Effector CD8-positive, alpha-beta T cell (primary cell): Measurements from ENCODE around the gene BLOC1S1.

Experiments
- DNase-seq: peaks from one replicate; lab custom pipeline; 2025; lab: John Stamatoyannopoulos, UW

BLOC1S1 gene

DNA sequence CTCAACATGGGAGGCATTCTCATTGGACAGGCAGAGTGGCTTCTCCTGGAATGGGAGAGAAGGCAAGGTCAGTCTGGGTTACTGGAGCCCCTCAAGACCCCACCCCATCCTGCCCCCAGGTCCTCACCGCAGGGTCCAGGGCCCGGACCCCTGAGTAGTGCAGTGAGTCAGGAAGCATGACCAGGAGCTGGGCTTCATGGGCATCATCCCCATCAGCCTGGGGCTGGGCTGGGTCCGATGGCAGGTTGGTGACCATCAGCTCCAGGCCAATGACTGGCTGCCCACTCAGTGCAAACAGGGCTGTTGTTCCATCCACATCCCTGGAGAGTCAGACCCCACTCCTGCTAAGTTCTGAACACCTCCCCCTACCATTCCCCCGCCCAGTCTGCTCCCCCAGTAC lies 21.2 kb upstream of the BLOC1S1 start:
- DNase-seq = no peak

DNA sequence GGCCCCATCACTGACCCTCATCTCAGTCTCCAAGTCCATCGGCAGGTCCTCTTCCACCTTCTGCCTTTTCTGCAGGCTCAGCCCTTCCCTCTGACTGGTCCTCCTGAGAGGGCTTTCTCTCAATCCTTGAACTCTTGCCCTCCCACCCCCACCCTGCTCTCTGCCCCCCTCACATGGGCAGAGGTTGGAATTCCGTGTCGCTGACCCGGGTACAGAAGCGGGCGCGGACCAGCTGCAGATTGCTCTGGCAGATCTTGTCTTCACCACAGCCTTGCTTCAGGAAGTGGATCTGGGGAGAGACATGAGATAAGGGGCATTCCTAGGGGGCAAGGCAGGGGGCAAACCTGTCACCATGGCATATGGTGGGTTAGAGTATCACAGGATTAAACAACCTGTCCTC lies 20.5 kb upstream of the BLOC1S1 start:
- no peak for DNase-seq

DNA sequence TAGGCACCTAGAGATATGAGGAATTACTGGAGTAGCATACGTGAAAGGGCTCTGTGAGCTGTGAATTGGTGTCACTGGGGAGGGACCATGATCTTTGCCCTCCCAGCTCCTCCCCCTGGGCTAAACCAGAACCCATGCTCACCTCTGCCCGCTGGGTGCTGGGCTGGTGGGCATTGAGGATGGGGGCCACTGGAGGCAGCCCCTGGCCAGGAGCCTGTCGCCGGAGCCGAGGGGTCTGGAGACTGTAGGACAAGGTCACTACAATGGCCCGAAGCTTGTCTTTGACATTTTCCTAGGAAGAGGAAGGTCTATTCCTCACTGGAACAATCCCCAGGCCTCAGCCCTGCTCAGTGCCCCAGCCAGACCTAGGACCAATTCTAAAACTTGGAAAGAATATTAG lies 19.7 kb upstream of the BLOC1S1 start:
- no peak for DNase-seq

DNA sequence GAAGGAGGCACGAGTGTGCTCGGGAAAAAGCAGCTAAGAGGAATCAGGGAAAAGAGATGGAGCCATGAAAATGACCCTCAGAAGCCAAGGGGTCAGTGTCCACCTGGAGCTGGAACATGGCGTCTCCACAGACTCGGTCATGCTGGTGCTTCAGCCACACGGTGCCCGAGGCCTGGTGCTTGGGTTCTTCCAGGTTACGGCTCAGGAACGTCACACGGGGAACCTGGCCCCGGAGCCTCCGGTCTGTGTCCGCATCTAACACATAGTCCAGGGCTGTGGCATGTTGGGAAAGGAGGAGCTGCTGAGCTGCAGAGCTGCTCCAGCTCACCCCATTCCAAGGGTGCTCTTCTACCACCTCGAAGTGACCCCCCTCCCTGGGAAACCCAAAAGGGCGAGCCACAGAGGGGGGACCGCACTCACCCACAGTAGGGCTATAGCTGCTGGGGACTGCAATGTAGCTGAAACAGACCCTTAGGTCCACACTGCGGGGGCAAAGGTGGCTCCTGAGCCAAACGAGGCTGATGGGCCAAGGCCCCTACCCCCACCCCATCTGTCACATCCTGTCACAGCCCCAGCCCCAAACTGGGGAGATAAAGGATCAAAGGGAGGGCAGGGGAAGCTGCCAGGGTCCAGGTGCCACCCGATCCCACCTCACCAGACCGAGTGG lies 18.9 kb upstream of the BLOC1S1 start:
- no peak for DNase-seq

DNA sequence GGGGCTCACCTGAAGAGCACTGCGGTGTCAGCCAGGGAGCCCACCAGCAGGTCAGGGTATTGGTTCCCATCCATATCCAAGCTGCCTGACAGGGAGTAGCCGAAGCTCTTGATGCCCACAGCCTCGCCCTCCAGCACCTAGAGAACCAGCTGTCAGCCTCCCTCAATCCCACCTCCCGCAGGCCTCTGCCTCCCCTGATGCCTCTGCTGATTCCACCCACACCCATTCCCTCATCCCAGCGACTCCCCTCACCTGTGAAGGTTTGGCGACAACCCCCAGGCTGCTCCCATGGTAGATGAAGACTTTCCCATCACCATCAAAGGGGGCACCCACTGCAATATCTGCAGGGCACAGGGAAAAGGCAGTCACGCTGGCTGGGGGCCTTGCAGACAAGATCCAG lies 18.2 kb upstream of the BLOC1S1 start:
- no peak for DNase-seq

DNA sequence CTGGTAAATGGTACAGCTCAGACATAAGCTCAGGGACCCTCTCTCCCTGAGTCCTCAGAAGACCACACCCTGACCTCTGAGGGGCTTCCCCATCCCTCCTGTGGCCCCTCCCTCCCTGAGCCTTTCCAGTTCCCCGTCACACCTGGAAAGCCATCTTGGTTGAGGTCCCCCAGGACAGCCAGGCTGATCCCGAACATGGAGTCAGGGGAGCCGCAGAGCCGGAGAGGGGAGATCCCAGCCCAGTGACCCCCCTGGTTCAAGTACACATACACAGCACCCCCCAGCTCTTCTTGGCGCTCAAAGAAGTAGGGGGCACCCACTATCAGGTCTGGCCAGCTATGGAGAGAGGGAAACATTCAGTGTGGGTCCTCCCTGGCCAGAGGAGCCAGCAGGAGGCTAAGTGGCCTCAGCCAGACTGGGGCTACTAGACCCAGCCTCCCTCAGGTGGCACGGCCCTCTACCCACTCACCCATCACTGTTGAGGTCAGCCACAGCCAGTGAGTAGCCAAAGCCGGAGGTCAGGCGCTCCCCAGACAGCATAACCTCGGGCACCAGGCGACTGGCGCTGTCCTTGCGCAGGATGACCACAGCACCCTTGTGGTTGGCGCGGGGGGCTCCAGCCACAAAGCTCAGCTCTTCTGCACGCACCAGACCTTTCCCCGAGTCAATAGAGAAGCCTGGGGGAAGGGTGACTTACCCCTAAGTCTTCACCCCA lies 17.4 kb upstream of the BLOC1S1 start:
- DNase-seq = no peak

DNA sequence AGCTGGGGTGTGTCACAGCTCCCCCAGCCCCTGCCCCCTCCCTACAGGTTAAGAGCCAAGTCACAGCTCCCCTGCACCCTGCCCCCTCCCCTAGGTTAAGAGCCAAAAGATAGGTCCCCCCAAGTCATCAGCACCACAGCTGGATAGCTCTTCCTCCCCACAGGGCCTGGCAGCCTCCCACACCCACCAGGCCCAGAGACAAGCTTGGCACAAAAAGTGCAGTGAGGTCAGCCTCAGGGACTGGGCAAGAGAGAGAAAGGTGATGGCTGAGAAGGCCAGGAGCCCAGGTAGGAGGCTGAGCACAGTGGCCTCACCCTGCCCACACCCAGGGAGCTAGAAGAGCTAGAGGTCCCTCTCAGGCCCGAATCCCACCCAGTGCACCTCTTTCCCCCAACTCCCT lies 16.9 kb upstream of the BLOC1S1 start:
- no peak for DNase-seq

DNA sequence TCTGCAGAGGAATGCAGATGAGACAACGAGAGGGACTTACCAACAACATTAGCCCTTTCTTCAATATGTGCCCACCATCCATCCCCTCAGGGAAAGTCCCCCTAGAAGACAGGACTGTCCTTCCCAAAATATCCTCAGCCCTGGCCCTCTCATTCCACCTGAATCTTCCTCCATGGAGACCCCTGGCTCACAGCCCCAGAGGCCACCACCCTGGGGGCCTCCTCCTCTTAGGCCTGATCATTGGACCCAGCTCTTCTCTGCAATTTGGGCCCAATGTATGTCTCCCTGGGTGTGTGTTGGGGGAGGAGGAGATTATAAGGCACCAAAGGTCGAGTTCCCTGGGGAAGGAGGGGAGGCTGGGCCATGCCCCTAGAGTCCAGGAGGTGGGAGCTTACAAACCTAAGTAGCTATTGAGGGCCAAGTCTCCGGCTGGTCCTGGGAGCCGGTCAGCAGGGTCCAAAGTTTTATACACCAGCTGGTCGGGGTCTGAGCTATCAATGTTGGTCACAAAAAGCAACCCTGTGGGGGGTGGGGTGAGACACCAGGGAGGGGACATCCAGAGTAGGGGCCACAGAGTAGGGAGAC lies 16.3 kb upstream of the BLOC1S1 start:
- DNase-seq = no peak

DNA sequence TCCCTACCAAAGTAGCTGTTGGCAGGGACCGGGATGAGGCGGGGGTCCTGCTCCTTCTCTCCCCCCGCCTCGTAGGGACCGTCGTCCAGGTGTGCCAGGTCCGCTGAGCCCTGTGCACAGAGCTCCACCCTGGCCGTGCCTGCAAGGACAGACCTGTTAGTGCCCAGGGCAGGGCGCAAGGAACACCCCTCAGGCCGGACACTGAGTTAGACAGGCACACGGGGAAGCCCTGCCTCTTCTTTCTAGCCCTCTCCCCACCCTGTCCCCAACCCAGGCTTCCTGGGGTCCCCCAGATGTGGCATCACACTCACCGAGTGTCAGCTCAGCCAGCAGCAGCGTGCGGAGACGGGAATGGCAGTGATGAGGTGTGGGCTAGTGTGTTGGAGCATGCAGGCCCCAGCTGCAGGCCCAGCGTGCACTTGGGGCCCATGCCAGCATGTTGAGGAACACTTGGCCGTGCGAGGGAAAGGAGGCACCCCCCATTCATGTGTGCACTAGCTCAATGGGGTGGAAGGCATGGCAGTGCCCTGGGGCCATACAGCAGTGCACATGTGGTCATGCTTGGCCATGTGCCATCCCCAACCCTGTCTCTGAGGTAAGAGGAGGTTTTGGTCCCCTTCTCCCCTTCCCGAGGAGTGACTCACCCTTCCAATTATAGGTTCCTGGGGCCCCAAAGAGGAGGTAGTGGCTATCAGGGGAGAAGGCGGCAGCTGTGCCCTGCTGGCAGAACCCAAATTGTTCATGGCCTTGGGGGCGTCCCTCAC lies 15.4 kb upstream of the BLOC1S1 start:
- DNase-seq = no peak

DNA sequence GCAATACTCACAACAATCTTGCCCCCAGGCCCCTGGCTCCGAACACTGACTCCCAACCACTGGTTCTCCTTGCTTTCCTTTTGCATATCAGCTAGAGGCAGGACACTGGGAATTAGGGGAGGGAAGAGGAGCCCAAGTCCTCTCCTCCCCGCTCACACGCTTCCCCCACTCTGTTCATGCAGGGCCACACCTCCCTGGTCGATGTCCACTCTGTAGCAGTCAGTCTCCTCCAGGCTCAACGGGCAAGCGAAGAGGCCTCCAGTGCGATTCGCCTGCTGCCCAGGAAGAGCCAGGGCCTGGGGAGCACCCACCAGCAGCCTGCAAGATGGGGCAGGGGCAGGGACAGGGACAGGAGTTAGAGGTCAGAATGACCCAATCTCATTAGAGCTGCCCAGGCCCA lies 13.0 kb upstream of the BLOC1S1 start:
- DNase-seq = no peak

DNA sequence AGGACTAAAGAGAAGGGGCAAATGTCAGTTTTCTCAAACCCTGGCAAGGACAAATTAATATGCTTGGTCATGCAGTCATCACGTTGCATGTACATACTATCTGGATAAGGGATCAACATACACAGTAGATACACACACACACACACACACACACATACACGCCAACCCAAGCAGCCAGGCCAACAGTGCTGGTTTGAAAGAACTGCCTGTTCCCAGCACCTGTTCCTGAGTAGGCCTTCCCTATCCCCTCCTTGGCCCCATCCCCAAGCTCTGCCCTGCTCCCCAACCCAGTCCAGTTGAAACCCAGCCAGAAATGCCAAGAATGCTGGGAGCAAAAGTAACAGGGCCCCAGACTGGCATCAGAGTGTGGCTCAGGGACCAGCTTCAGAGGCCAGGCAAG lies 12.6 kb upstream of the BLOC1S1 start:
- no peak for DNase-seq

DNA sequence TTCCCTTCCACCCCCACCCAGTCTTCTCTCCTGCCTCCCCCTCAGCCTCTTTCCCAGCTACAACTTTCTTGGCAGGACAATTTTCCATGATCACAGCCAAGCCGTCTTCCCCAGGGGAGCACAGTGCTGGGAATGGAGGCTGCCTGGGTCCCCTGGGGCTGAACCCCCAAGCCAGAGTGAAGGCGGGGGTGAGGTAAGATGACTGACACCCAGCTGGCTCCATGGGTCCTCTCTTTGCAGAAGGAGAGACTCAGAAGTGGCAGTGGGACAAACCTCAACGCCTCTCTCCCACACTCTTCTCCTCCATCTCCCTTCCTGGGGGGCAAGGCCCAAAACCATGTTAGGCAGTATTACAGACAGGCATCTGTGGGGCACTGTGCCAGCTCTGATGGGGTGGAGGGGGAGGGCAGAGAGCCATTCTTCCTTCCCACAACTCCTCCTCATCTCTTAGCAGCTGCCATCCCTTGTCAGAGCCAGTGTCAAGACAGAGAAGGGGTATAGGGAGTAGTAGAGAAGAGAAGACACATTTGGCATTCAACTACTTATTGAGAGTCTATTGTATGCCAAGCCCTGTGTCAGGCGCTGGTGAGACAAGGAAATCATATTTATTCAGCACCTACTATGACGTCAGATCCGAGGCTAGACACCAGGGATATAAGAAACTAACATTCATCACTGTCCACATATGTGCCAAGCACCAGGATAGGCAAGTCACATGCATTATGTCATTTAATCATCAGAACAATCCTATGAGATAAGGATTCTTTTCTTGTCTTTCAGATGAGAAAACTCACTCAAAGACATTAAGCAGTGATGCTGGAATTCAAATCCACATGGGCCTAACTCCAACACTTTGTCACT lies 11.7 kb upstream of the BLOC1S1 start:
- DNase-seq = no peak

DNA sequence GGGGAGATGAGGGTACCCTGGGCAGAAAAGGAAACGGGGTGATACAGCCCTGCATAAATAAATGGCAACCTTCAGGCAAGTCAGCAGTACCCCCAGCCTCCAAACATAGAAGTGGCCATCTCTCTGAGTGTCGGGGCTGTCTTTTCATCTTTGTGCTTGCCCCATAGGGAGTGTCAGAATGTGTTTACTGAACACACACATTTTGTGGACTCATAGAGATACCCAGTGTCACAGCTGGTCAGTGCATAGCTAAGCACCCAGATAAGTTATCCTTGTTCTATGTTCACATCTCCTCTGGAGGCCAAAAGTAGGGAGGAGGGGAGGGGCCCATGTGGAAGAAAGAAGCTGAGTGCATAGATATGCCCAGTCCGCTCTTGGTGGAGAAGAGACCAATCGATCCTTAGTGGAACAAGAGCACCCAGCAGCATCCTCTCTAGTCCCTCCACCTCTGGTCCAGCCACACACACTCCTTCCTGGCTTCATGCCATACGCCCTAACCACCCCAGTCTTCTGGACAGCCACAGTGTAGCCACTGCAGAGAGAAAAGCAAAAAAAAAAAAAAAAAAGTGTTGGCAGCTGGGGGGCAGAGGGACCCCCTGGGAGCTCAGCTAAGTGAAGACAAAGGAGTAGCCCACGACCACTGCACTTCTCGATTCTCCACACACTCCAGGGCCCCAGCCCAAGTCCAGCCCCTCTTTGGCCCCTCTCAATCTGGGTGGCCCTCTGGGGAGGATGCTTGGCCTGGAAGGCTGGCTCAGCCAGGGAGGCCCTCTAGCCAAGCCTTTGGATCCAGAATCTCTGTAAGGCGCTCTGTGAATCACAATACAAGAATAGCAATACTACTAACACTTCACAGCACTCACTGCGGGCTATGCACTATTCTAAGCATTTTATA lies 10.8 kb upstream of the BLOC1S1 start:
- no peak for DNase-seq

DNA sequence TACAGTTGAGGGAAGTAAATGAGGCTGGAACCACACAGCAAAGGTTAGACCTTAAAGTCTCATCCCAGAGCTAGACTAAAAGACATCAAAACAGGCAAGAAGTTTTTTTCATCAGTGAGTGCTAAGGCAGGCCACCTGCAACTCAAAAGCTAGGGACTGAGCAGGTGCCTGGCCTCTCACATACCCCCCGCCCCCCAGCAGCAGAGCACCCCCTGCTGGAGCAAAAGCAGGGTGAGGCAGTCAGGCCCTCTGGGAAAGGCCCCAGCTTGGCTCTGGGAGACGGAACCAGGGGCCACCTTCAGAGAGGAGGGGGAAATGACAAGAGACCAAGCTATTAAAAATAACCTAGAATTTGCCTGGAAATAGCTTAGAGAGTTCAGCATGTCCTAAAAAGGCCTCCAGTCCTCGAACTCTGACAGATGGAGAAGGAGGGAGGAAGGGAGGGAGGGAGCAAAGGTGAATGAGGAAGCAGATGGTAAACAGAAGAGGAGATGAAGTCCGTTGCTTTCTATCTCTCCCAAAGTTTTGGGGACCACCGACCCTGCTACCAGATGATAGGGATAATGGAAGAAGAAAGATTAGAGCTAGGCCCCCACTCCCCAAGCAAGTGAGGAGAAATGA lies 10.0 kb upstream of the BLOC1S1 start:
- no peak for DNase-seq

DNA sequence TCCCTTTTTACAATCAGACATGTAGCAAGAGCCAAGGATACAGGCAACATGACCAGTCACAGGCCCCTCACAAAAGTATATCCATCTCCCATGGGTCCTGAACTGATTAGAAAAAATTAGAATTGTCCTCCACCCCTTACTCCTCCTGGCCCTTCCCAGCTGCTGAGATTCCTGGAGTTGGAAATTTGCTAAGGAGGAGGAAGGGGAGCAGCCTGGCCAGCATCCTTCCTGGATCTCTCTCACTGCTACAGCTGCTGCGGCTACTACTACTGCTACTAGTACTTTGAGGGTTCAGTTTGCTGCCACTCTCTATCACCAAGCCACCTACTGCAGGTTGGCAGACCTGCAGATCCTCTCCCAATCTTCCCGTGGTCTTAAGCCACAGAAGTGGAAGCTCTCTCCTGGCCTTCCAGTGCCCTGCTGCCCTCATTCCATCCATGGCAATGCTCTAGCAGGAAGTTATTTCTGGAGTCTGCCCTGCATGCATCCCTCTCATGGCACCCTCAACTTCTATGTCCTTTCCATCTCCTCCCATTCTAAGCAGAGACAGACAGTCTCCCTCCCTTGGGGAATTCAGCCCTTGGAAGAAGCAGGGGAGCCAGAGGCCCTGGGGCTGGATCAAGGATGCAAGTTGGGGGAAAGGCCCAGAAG lies 9.2 kb upstream of the BLOC1S1 start:
- DNase-seq = no peak

DNA sequence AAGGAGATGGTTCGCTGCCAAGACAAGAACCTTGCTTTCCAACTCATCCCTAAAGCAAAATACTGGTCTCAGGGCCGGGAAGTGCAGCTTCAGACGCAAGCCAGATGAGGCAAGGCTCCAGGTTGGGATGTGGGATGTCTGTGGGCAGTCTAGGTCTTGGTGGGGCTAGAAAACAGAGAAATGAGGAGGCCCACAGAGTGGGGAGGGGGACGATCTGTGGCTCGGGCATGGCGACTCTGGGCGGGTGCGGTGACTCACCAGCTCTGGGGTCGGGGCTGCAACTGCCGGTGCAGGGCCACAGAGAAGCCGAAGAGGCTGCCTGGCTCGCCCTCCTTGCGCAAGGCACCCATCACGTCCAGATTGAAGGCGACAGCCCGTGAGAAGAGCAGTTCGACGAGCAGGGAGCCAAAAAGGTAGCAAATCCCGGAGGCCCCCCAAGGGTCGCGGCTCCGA lies 8.6 kb upstream of the BLOC1S1 start:
- no peak for DNase-seq

DNA sequence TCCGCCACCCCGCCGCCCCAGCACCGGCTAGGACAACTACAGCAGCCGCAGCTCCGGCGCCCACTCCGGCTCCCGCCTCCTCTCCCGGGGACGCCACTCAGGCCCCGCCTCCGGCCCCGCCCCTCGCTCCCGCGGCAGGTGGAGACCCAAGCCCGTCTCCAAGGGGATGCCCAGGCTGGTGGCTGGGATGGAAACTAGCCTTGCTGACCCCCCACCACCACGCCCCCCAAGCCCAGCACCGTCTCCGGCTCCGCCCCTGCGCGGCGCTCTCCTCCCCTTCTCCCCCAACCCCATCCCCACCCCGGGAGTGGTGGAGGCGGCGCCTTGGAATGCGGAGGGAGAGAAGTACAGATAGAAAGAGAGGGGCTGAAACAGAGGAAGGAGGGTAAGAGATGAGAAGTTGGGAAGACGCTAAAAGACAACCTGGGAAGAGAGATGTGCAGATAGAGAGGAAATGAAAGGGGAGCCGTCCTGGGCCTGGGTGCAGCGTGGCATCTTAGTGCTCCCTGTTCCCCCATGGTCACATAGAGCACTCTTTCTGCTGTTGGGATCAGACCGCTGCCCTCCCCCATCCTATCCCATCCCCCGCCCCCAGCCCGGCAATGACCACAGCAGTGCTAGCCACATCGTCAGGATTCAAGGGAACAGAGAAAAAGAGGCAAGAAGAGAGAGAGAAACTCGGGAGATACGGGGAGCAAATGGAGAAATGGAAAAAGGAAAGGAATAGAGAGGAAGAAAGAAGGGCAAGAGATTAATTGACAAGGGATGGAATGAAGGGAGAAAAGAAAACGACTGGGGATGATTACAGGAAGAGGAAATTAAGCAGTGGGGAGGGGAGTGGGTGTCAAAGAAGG lies 7.8 kb upstream of the BLOC1S1 start, which contains the start of gene ITGA7:
ITGA7 (minus strand) TSS at position 64 of the 854 bp plus-strand sequence. CDS start 222 bp downstream, outside the sequence.
- peak; percentile 59 for DNase-seq

DNA sequence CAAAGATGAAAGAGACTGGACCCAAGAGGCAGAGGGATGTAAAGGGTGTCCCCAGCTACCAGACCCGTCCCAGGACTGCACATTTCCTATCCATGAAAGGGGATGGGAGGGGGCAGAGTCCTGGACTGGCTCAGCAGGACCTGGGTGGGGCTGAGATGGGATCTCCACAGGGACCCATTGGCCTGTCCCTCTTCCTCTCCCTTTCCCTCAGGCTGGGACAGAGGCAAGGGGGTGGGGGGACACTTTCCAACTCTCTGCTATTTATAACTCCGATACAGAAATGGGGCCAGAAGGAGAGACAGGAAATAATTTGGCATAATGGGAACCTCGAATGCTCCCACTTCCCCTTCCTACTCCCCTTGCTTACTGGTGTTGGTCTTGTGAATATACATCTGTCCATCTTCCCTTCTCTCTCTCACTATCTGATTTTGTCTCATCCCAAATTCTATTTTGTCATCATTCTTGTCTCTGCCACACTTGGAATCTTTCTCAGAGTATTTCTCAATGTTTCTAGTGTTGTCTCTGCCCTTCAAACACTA lies 7.1 kb upstream of the BLOC1S1 start:
- no peak for DNase-seq
